IMR-90 (cell line): ENCODE results near the gene CACNG7. TPM values are rescaled to one million over a fixed set of nuclear protein-coding genes. Genes with fewer than 3 reads are reported as not detected.

Source experiments
- ATAC-seq: fragments of 200-7000 bp; cut with Tn5 transposase; 2 replicates; pipeline ENCODE4 v1.9.1; 2020; ENCODE audit warnings: low read depth, mild to moderate bottlenecking, moderate library complexity
- BruUV-seq: library from RNA; stranded (reverse); fragments of 400-500 nt; replicated peaks from 2 replicates; lab custom pipeline; 2021; lab: Mats Ljungman, UMichigan
- CTCF ChIA-PET: fragments of 300-600 bp; formaldehyde crosslinking; extraction: SDS; loops from one replicate; lab custom pipeline; 2021; ENCODE audit warnings: antibody characterized with exemption; lab: Yijun Ruan, JAX
- POLR2A ChIA-PET: fragments of 300-600 bp; sonication (Branson Sonifier 250); formaldehyde crosslinking; loops from one replicate; lab custom pipeline; 2022; ENCODE audit warnings: antibody characterized with exemption; ENCODE audit not compliant: unreplicated experiment; lab: Charles Lee
- DNase-seq: peaks from one replicate; pipeline ENCODE4 v3.0.0; 2013
- H2AFZ ChIP-seq: replicated peaks from 2 replicates; pipeline ENCODE3; 2013; ENCODE audit warnings: low read length, mild to moderate bottlenecking; ENCODE audit not compliant: poor library complexity
- H2AK5ac ChIP-seq: 2 replicates; pipeline ENCODE4 v1.6.1; 2013; ENCODE audit warnings: low read depth, low read length, inconsistent platforms
- H2AK9ac ChIP-seq: replicated peaks from 2 replicates; pipeline ENCODE3; 2013; ENCODE audit warnings: mild to moderate bottlenecking, low read depth, low read length, moderate library complexity; ENCODE audit not compliant: poor library complexity
- H2BK120ac ChIP-seq: 2 replicates; pipeline ENCODE4 v1.6.1; 2013; ENCODE audit warnings: low read depth, low read length, inconsistent platforms
- H2BK15ac ChIP-seq: 3 replicates; pipeline ENCODE4 v1.6.1; 2013; ENCODE audit warnings: low read depth, low read length, inconsistent platforms
- H2BK20ac ChIP-seq: 2 replicates; pipeline ENCODE4 v1.6.1; 2013; ENCODE audit warnings: low read depth, mild to moderate bottlenecking, inconsistent platforms, low read length, moderate library complexity
- H2BK5ac ChIP-seq: 2 replicates; pipeline ENCODE4 v1.6.1; 2013; ENCODE audit warnings: mild to moderate bottlenecking, low read depth, low read length, inconsistent platforms; ENCODE audit not compliant: poor library complexity, severe bottlenecking
- H3K14ac ChIP-seq: replicated peaks from 2 replicates; pipeline ENCODE4 v1.6.1; 2013; ENCODE audit warnings: low read depth, low read length, inconsistent platforms
- H3K18ac ChIP-seq: 2 replicates; pipeline ENCODE4 v1.6.1; 2013; ENCODE audit warnings: low read depth, low read length, control low read depth
- H3K23ac ChIP-seq: 2 replicates; pipeline ENCODE4 v1.6.1; 2013; ENCODE audit warnings: low read depth, low read length, inconsistent platforms
- H3K27ac ChIP-seq: 2 replicates; pipeline ENCODE4 v1.5.1; 2013; ENCODE audit warnings: mild to moderate bottlenecking, control low read depth, low read length; ENCODE audit not compliant: insufficient read depth
- H3K27me3 ChIP-seq: 2 replicates; pipeline ENCODE4 v1.6.1; 2013; ENCODE audit warnings: low read length; ENCODE audit not compliant: control insufficient read depth, insufficient read depth
- H3K36me3 ChIP-seq: 2 replicates; pipeline ENCODE4 v1.6.1; 2013; ENCODE audit warnings: low read length, mixed read lengths; ENCODE audit not compliant: control insufficient read depth, insufficient read depth
- H3K4ac ChIP-seq: 2 replicates; pipeline ENCODE4 v1.6.1; 2013; ENCODE audit warnings: low read depth, low read length, inconsistent platforms
- H3K4me1 ChIP-seq: 2 replicates; pipeline ENCODE4 v1.6.1; 2013; ENCODE audit warnings: low read length, mixed read lengths; ENCODE audit not compliant: control insufficient read depth, insufficient read depth
- H3K4me2 ChIP-seq: 2 replicates; pipeline ENCODE4 v1.6.1; 2013; ENCODE audit warnings: low read depth, mild to moderate bottlenecking, control low read depth, low read length, moderate library complexity
- H3K4me3 ChIP-seq: 2 replicates; pipeline ENCODE4 v1.5.1; 2013; ENCODE audit warnings: low read depth, mild to moderate bottlenecking, control low read depth, low read length, moderate library complexity; ENCODE audit not compliant: insufficient read depth
- H3K56ac ChIP-seq: 2 replicates; pipeline ENCODE4 v1.6.1; 2013; ENCODE audit warnings: low read length, inconsistent platforms; ENCODE audit not compliant: insufficient read depth; ENCODE audit errors: extremely low read depth
- H3K79me1 ChIP-seq, 2 experiments: 2 replicates each; pipeline ENCODE4 v1.6.1; 2013; ENCODE audit warnings: low read length in 2 of 2, inconsistent platforms in 1 of 2, low read depth in 1 of 2
- H3K9ac ChIP-seq: 2 replicates; pipeline ENCODE4 v1.6.1; 2013; ENCODE audit warnings: low read depth, low read length, control low read depth
- H3K9me1 ChIP-seq: 2 replicates; pipeline ENCODE4 v1.6.1; 2013; ENCODE audit warnings: low read length, inconsistent platforms; ENCODE audit not compliant: insufficient read depth
- H3K9me3 ChIP-seq: 2 replicates; pipeline ENCODE4 v1.6.1; 2013; ENCODE audit warnings: low read length; ENCODE audit not compliant: control insufficient read depth, insufficient read depth
- H4K20me1 ChIP-seq: 2 replicates; pipeline ENCODE4 v1.6.1; 2013; ENCODE audit warnings: low read length, inconsistent platforms; ENCODE audit not compliant: insufficient read depth
- H4K5ac ChIP-seq: 2 replicates; pipeline ENCODE4 v1.6.1; 2013; ENCODE audit warnings: mild to moderate bottlenecking, low read depth, low read length, control low read depth
- H4K8ac ChIP-seq, 2 experiments: 2 replicates each; pipeline ENCODE4 v1.6.1; 2013; ENCODE audit warnings: low read depth in 2 of 2, low read length in 2 of 2, control low read depth in 1 of 2, inconsistent platforms in 1 of 2
- H4K91ac ChIP-seq: 2 replicates; pipeline ENCODE4 v1.6.1; 2013; ENCODE audit warnings: low read depth, low read length, inconsistent platforms; ENCODE audit not compliant: insufficient read depth
- BHLHE40 ChIP-seq: fragments of 150-350 bp; IDR thresholded peaks from 2 replicates; pipeline ENCODE4 v1.6.1; 2016; ENCODE audit warnings: mild to moderate bottlenecking, low read depth, low read length
- CEBPB ChIP-seq: IDR thresholded peaks from 2 replicates; pipeline ENCODE4 v1.6.1; 2012; ENCODE audit warnings: low read depth, low read length, improper control_type of control experiment
- CHD1 ChIP-seq: IDR thresholded peaks from 2 replicates; pipeline ENCODE4 v1.6.1; 2012; ENCODE audit warnings: low read depth, low read length, improper control_type of control experiment
- CTCF ChIP-seq: conservative IDR thresholded peaks from 2 replicates; pipeline ENCODE4 v1.5.1; 2012; ENCODE audit warnings: mild to moderate bottlenecking, low read depth, low read length, improper control_type of control experiment
- ELK1 ChIP-seq: fragments of 150-350 bp; IDR thresholded peaks from 2 replicates; pipeline ENCODE4 v1.6.1; 2016; ENCODE audit warnings: low read depth, mild to moderate bottlenecking, low read length, moderate library complexity, borderline replicate concordance
- FOS ChIP-seq: fragments of 150-350 bp; IDR thresholded peaks from 2 replicates; pipeline ENCODE4 v1.6.1; 2016; ENCODE audit warnings: low read depth, low read length
- MAFK ChIP-seq: IDR thresholded peaks from 2 replicates; pipeline ENCODE4 v1.6.1; 2012; ENCODE audit warnings: low read depth, low read length, improper control_type of control experiment
- MAZ ChIP-seq: IDR thresholded peaks from 2 replicates; pipeline ENCODE4 v1.6.1; 2012; ENCODE audit warnings: low read depth, mild to moderate bottlenecking, low read length, improper control_type of control experiment, moderate library complexity, borderline replicate concordance
- MXI1 ChIP-seq: IDR thresholded peaks from 2 replicates; pipeline ENCODE4 v1.6.1; 2012; ENCODE audit warnings: low read depth, mild to moderate bottlenecking, low read length, moderate library complexity, borderline replicate concordance
- NFE2L2 ChIP-seq: fragments of 150-350 bp; IDR thresholded peaks from 2 replicates; pipeline ENCODE4 v1.6.1; 2016; ENCODE audit warnings: low read depth, mild to moderate bottlenecking, low read length
- POLR2A ChIP-seq: IDR thresholded peaks from 2 replicates; pipeline ENCODE4 v1.6.1; 2012; ENCODE audit warnings: mild to moderate bottlenecking, low read depth, low read length
- RAD21 ChIP-seq: IDR thresholded peaks from 2 replicates; pipeline ENCODE4 v1.6.1; 2012; ENCODE audit warnings: low read length, improper control_type of control experiment
- RCOR1 ChIP-seq: IDR thresholded peaks from 2 replicates; pipeline ENCODE4 v1.6.1; 2012; ENCODE audit warnings: mild to moderate bottlenecking, low read length, improper control_type of control experiment; ENCODE audit not compliant: insufficient replicate concordance
- RFX5 ChIP-seq: IDR thresholded peaks from 2 replicates; pipeline ENCODE4 v1.8.0; 2012; ENCODE audit warnings: low read depth, mild to moderate bottlenecking, low read length, moderate library complexity
- SMC3 ChIP-seq: fragments of 150-350 bp; IDR thresholded peaks from 2 replicates; pipeline ENCODE4 v1.6.1; 2016; ENCODE audit warnings: low read depth, mild to moderate bottlenecking, antibody characterized with exemption, low read length, moderate library complexity
- USF2 ChIP-seq: fragments of 150-350 bp; IDR thresholded peaks from 2 replicates; pipeline ENCODE4 v1.6.1; 2017; ENCODE audit warnings: mild to moderate bottlenecking, antibody characterized with exemption, low read length, low read depth
- WGBS, 2 experiments: methylation state at CpG; one replicate each; pipeline versions ENCODE4 v1.1.5 to v1.1.7; 2013; ENCODE audit warnings: missing lambda C conversion rate in 2 of 2; ENCODE audit not compliant: insufficient read length in 1 of 2; ENCODE audit errors: extremely low coverage in 2 of 2; 5-methylcytosine and 5-hydroxymethylcytosine counted together
- dilution Hi-C: fragments of 300-500 bp; cut with HindIII; formaldehyde crosslinking; loops from one replicate; pipeline ENCODE4 v1.14.3; 2018; ENCODE audit warnings: low sequenced_read_pairs; ENCODE audit not compliant: unreplicated experiment
- in situ Hi-C: fragments of 300-500 bp; cut with MboI; formaldehyde crosslinking; loops from 3 replicates; pipeline ENCODE4 v1.14.3; 2019; ENCODE audit warnings: low sequenced_read_pairs, inconsistent platforms, mixed read lengths
- intact Hi-C: fragments of 100-400 bp; cut with micrococcal nuclease; formaldehyde crosslinking; loops from 2 replicates; pipeline ENCODE4 v1.10.0; 2022
- polyA plus RNA-seq, 3 experiments: library from polyadenylated mRNA; depleted of rRNA; stranded (reverse); fragments of >200 nt; gene quantifications; 2 replicates each; pipeline ENCODE4 v1.2.3, GENCODE V29; 2012; ENCODE audit warnings: low replicate concordance in 1 of 3
- total RNA-seq: library from RNA; depleted of rRNA; stranded (reverse); fragments of >200 nt; gene quantifications from 2 replicates; pipeline ENCODE4 v1.2.3, GENCODE V29; 2012

CACNG7 gene
- total and polyA plus RNA-seq, 2 of the 4 experiments (the other 2 are of a cell fraction) = 0.36 to 6.7 TPM

- Histone ChIP-seq H3K27me3 (peaks cover 16% of the 10 kb centered on the region), H3K18ac (no peak overlapping the region), H3K14ac (no peak overlapping the region), H3K4me2 (no peak overlapping the region), H2AFZ (no peak overlapping the region), H3K9me1 (no peaks in the 10 kb centered on the region), H3K4me3 (no peak overlapping the region), H3K79me1 (no peaks in the 10 kb centered on the region), H3K4ac (no peak overlapping the region), H3K36me3 (no peaks in the 10 kb centered on the region), H3K56ac (no peak overlapping the region), H2AK5ac (no peak overlapping the region), H2BK15ac (no peak overlapping the region), H3K9ac (no peak overlapping the region), H4K20me1 (no peaks in the 10 kb centered on the region), H4K8ac (no peak overlapping the region), H3K27ac (no peak overlapping the region), H3K9me3 (no peaks in the 10 kb centered on the region), H4K91ac (no peak overlapping the region), H2BK5ac (no peak overlapping the region), H4K5ac (no peak overlapping the region), H2AK9ac (no peak overlapping the region), H2BK120ac (no peak overlapping the region), H3K4me1 (no peaks in the 10 kb centered on the region), H3K23ac (no peak overlapping the region), H2BK20ac (no peak overlapping the region)
- in situ Hi-C loops (no loop called here), intact Hi-C loops (no loop called here), dilution Hi-C loops (no loop called here)
- ATAC-seq (no peak), DNase-seq (no peak)
- TF ChIP-seq ELK1 = no peak
- no peak for TF ChIP-seq CTCF
- TF ChIP-seq CEBPB = no peak
- TF ChIP-seq RFX5 = no peak
- TF ChIP-seq SMC3 = no peak
- TF ChIP-seq POLR2A = no peak
- TF ChIP-seq USF2 = no peak
- no peak for TF ChIP-seq MAFK
- no peak for TF ChIP-seq MXI1
- TF ChIP-seq CHD1 = no peak
- no peak for TF ChIP-seq BHLHE40
- no peak for TF ChIP-seq MAZ
- TF ChIP-seq RAD21 = no peak
- TF ChIP-seq RCOR1 = no peak
- no peak for TF ChIP-seq NFE2L2
- no peak for TF ChIP-seq FOS
- CTCF ChIA-PET = no interaction called here
- 100% methylated on average over 1 of the region's 6 CpGs; no CpG with 5 or more reads in 1 of the 2 experiments for WGBS, 2 experiments
- POLR2A ChIA-PET = no interaction called here
- BruUV-seq = no TSS peak
Observed at GRCh38 chr19:53969366-53969765, 60.3 kb downstream of the CACNG7 start.
